Vagina (tissue), 2 donors: ENCODE measurements around the gene ROCK2. TPM values are rescaled to one million over a fixed set of nuclear protein-coding genes. Genes with fewer than 3 reads are reported as not detected.

Experiments used
- DNase-seq, 2 donors: peaks; one replicate each; pipeline ENCODE4 v3.0.0-alpha.2; 2017; ENCODE audit errors: extremely low spot score in 2 of 2
- H3K27ac ChIP-seq: fragments of 200-600 bp; sonication (generic); one replicate; pipeline ENCODE4 v1.5.1; 2019
- H3K27me3 ChIP-seq: fragments of 200-600 bp; sonication (generic); one replicate; pipeline ENCODE4 v1.5.1; 2019
- H3K36me3 ChIP-seq, 2 donors: fragments of 200-600 bp; sonication (generic); one replicate each; pipeline ENCODE4 v1.5.1; 2017 to 2019
- H3K4me1 ChIP-seq: fragments of 200-600 bp; sonication (generic); one replicate; pipeline ENCODE4 v1.5.1; 2019
- H3K4me3 ChIP-seq, 2 donors: fragments of 200-600 bp; sonication (generic); 1 replicate in 1 of 2; 2 replicates in 1 of 2; pipeline ENCODE4 v1.5.1; 2016 to 2019
- H3K9me3 ChIP-seq: fragments of 200-600 bp; sonication (generic); one replicate; pipeline ENCODE4 v1.5.1; 2019
- CTCF ChIP-seq, 3 experiments: fragments of 450-650 bp in 2 of 3; fragments of 200-600 bp in 1 of 3; sonication (generic) in 1 of 3; IDR thresholded peaks; one replicate each; pipeline ENCODE4 v1.5.1; 2017 to 2019; ENCODE audit warnings: antibody characterized with exemption in 3 of 3, mild to moderate bottlenecking in 2 of 3, moderate library complexity in 2 of 3
- POLR2A ChIP-seq, 2 donors: fragments of 450-650 bp; IDR thresholded peaks; one replicate each; pipeline ENCODE4 v1.6.1; 2017; ENCODE audit warnings: antibody characterized with exemption in 2 of 2, mild to moderate bottlenecking in 2 of 2, moderate library complexity in 2 of 2
- POLR2AphosphoS5 ChIP-seq, 2 donors: sonication (generic); formaldehyde crosslinking; IDR thresholded peaks; one replicate each; pipeline ENCODE4 v1.9.0; 2017; ENCODE audit warnings: antibody characterized with exemption in 2 of 2, mild to moderate bottlenecking in 2 of 2, low read depth in 1 of 2; ENCODE audit not compliant: insufficient read depth in 1 of 2
- intact Hi-C: fragments of 100-400 bp; cut with DNase I; formaldehyde crosslinking; loops from one replicate; pipeline ENCODE4 v1.15.1; 2023
- total RNA-seq: library from RNA; depleted of rRNA; stranded (reverse); fragments of >200 nt; gene quantifications from one replicate; pipeline ENCODE4 v1.2.3, GENCODE V29; 2016

Gene ROCK2
- total RNA-seq, 1 donor from 2014 or later: 49.4 TPM

DNA sequence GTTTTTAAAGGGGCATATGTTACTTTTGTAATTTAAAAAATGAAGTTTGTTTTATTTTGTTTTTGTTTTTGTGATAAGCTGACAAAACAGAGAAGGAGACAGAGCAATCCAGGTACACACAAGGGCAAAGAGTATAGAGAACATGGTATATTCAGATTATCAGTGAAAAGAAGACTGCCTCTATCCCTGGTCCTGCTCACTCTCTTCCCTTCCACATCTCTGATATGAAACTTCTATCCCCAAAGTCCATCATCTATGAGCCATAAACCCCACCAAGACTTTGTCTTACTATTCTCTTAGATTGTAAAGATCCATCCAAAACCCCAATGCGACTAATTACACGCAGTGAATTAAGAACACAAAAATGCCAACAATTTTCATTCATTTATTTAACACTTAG is 16.6 kb downstream of the ROCK2 start:
- no peak for TF ChIP-seq CTCF (IDR thresholded peaks at IDR 0.05)
- TF ChIP-seq POLR2A (IDR thresholded peaks at IDR 0.05): no peak
- TF ChIP-seq POLR2AphosphoS5 (IDR thresholded peaks at IDR 0.05; ENCODE audit: insufficient read depth in 1 of 2, low read depth in 1 of 2): no peak
- H3K27ac ChIP-seq: no peak overlapping the region
- DNase-seq: no peak
- no peak overlapping the region for H3K4me3 ChIP-seq
- no peaks in the 10 kb centered on the region for H3K27me3 ChIP-seq
- no peaks in the 10 kb centered on the region for H3K9me3 ChIP-seq
- no peaks in the 10 kb centered on the region for H3K36me3 ChIP-seq
- H3K4me1 ChIP-seq: peaks cover 35% of the 10 kb centered on the region
- intact Hi-C loops: no loop called here

- no peak for TF ChIP-seq CTCF (IDR thresholded peaks at IDR 0.05)
- no peak for TF ChIP-seq POLR2A (IDR thresholded peaks at IDR 0.05)
- TF ChIP-seq POLR2AphosphoS5 (IDR thresholded peaks at IDR 0.05; ENCODE audit: insufficient read depth in 1 of 2, low read depth in 1 of 2): no peak
- no peaks in the 10 kb centered on the region for H3K36me3 ChIP-seq
- H3K9me3 ChIP-seq: no peaks in the 10 kb centered on the region
- H3K4me3 ChIP-seq: no peak overlapping the region
- intact Hi-C loops: no loop called here
- no peaks in the 10 kb centered on the region for H3K27me3 ChIP-seq
- H3K4me1 ChIP-seq: peaks cover 35% of the 10 kb centered on the region
- no peak for DNase-seq
- no peak overlapping the region for H3K27ac ChIP-seq
These were observed 17.7 kb downstream of the ROCK2 start for GRCh38 chr2:11326677-11327211.

GRCh38 chr2:11325961-11326676 is 18.3 kb downstream of the ROCK2 start:
- no peak overlapping the region for H3K27ac ChIP-seq
- H3K4me1 ChIP-seq: peaks cover 35% of the 10 kb centered on the region
- intact Hi-C loops: no loop called here
- H3K27me3 ChIP-seq: no peaks in the 10 kb centered on the region
- DNase-seq: no peak
- no peaks in the 10 kb centered on the region for H3K36me3 ChIP-seq
- no peaks in the 10 kb centered on the region for H3K9me3 ChIP-seq
- H3K4me3 ChIP-seq: no peak overlapping the region
- no peak for TF ChIP-seq CTCF (IDR thresholded peaks at IDR 0.05)
- TF ChIP-seq POLR2A (IDR thresholded peaks at IDR 0.05): no peak
- no peak for TF ChIP-seq POLR2AphosphoS5 (IDR thresholded peaks at IDR 0.05; ENCODE audit: insufficient read depth in 1 of 2, low read depth in 1 of 2)

DNA sequence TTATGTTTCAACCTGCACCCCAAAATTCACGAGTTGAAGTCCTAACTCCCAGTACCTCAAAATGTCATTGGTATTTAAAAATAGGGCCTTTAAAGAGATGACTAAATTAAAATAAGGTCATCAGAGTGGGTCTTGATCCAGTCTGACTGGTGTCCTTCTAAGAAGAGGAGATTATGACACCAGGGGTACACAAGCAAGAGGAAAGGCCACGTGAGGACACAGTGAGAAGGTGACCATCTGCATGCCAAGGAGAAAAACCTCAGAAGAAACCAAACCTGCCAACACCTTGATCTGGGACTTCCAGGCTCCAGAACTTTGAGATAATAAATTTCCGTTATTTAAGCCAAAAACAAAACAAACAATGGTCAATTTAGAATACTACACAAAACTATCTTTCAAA is 22.6 kb downstream of the ROCK2 start:
- H3K27me3 ChIP-seq: no peaks in the 10 kb centered on the region
- DNase-seq: no peak
- H3K4me1 ChIP-seq: peaks cover 16% of the 10 kb centered on the region
- no peak overlapping the region for H3K4me3 ChIP-seq
- no peak overlapping the region for H3K27ac ChIP-seq
- no peaks in the 10 kb centered on the region for H3K9me3 ChIP-seq
- H3K36me3 ChIP-seq: no peaks in the 10 kb centered on the region
- TF ChIP-seq POLR2AphosphoS5 (IDR thresholded peaks at IDR 0.05; ENCODE audit: insufficient read depth in 1 of 2, low read depth in 1 of 2): no peak
- no peak for TF ChIP-seq POLR2A (IDR thresholded peaks at IDR 0.05)
- TF ChIP-seq CTCF (IDR thresholded peaks at IDR 0.05): no peak
- intact Hi-C loops: no loop called here
